Activated naive CD8-positive, alpha-beta T cell (primary cell): ENCODE measurements around the gene PLCB4.

Experiments
- H3K27ac Mint-ChIP-seq: one replicate; pipeline ENCODE4 v1.8.0; 2021; ENCODE audit warnings: mixed read lengths
- H3K27me3 Mint-ChIP-seq: one replicate; pipeline ENCODE4 v1.8.0; 2021; ENCODE audit warnings: mixed read lengths
- H3K36me3 Mint-ChIP-seq: one replicate; pipeline ENCODE4 v1.8.0; 2021; ENCODE audit warnings: mixed read lengths
- H3K4me1 Mint-ChIP-seq: one replicate; pipeline ENCODE4 v1.8.0; 2021; ENCODE audit warnings: low read depth, mixed read lengths
- H3K4me3 Mint-ChIP-seq: one replicate; pipeline ENCODE4 v1.8.0; 2021; ENCODE audit warnings: mild to moderate bottlenecking, mixed read lengths
- H3K9me3 Mint-ChIP-seq: one replicate; pipeline ENCODE4 v1.8.0; 2021; ENCODE audit warnings: low read depth, mixed read lengths

Gene PLCB4

DNA sequence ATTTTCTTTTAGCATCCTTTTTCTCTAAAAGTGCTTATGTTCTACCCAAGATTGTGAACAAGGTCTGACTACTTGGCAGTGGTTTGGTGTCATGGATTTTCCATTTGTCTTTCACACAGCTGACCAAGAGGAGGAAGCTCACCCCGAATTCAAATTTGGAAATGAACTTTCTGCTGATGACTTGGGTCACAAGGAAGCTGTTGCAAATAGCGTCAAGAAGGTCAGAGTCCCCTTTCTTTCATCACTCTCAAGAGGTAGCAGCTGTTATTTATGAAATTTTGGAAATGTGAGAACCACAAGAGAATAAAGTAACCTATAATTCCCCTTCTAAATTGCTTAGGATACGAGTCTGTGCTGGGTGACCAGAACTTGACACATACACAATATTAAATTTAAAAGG lies 332.5 kb downstream of the PLCB4 start:
- no peak overlapping the region for H3K4me3 Mint-ChIP-seq
- H3K9me3 Mint-ChIP-seq: no peaks in the 10 kb centered on the region
- no peak overlapping the region for H3K27ac Mint-ChIP-seq
- H3K36me3 Mint-ChIP-seq: no peaks in the 10 kb centered on the region
- no peaks in the 10 kb centered on the region for H3K4me1 Mint-ChIP-seq
- no peaks in the 10 kb centered on the region for H3K27me3 Mint-ChIP-seq

GRCh38 chr20:9402141-9402540 lies 333.3 kb downstream of the PLCB4 start:
- no peaks in the 10 kb centered on the region for H3K9me3 Mint-ChIP-seq
- no peaks in the 10 kb centered on the region for H3K4me1 Mint-ChIP-seq
- no peak overlapping the region for H3K4me3 Mint-ChIP-seq
- H3K27ac Mint-ChIP-seq: no peak overlapping the region
- H3K36me3 Mint-ChIP-seq: no peaks in the 10 kb centered on the region
- H3K27me3 Mint-ChIP-seq: no peaks in the 10 kb centered on the region

DNA sequence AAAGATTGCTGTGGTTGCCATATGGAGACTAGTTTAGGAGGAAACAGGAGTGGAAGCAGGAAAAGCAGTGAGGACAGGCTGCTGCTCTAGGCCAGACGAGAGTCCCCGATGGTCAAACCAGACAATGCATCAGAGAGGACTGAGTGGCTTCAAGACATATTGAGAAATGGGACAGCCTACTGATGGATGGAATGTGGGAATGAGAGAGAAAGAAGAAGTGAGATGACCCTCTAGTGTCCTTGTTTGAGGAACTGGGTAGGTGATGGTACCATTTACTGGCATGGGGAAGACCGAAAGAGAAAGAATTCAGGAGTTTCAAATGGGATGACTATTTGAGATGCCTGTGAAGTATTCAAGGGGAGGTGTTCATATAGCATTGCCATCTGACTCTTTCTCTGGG lies 333.7 kb downstream of the PLCB4 start:
- Mint-ChIP-seq H3K9me3 (no peaks in the 10 kb centered on the region), H3K27ac (no peak overlapping the region), H3K27me3 (no peaks in the 10 kb centered on the region), H3K4me1 (no peaks in the 10 kb centered on the region), H3K4me3 (no peak overlapping the region), H3K36me3 (no peaks in the 10 kb centered on the region)

DNA sequence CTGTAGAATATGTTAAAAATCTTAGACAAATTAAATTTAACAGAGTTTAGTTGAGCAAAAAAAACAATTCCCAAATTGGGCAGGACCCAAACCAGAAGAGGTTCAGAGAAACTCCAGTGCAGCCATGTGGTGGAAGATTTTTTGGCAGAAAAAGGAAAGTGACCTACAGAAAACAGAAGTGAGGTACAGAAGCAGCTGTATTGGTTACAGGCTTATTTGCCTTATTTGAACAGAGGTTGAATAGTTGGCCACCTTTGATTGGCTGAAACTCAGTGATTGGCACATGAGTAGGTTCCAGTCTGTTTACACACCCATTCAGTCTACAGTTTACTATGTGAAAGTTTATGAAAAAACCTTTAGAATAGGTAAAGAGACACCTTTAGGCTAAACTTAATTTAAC lies 334.6 kb downstream of the PLCB4 start:
- Mint-ChIP-seq H3K27me3 (no peaks in the 10 kb centered on the region), H3K36me3 (no peaks in the 10 kb centered on the region), H3K4me3 (no peak overlapping the region), H3K4me1 (no peaks in the 10 kb centered on the region), H3K9me3 (no peaks in the 10 kb centered on the region), H3K27ac (no peak overlapping the region)

DNA sequence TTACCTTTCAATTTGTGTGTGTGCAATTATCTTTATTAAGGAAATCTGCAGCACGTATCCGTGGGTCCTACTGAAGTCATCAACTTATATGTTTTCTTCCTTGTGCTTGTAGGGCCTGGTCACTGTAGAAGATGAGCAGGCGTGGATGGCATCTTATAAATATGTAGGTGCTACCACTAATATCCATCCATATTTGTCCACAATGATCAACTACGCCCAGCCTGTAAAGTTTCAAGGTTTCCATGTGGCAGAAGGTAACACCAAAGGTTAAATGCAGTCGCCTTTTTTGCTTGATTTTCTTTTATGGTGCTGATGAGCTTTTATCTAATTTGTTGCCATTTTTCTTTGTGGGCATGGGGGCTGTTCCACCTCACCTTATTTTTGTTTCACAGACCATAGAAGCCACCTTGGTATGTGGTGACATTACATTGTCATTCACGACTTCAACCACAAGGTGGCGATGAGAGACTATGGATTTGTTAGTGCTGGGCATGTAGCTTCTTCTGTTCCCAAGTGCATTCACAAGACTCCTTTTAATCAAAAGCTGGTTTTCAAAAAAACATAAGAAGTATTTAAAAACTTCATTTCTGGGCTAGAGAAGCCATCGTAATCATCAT lies 339.0 kb downstream of the PLCB4 start:
- Mint-ChIP-seq H3K4me3 (no peak overlapping the region), H3K27me3 (no peaks in the 10 kb centered on the region), H3K4me1 (no peaks in the 10 kb centered on the region), H3K36me3 (no peaks in the 10 kb centered on the region), H3K9me3 (no peaks in the 10 kb centered on the region), H3K27ac (no peak overlapping the region)

GRCh38 chr20:9408422-9409300 lies 339.8 kb downstream of the PLCB4 start:
- Mint-ChIP-seq H3K27ac (no peak overlapping the region), H3K4me3 (no peak overlapping the region), H3K4me1 (no peaks in the 10 kb centered on the region), H3K36me3 (no peaks in the 10 kb centered on the region), H3K27me3 (no peaks in the 10 kb centered on the region), H3K9me3 (no peaks in the 10 kb centered on the region)

- Mint-ChIP-seq H3K27ac (no peak overlapping the region), H3K36me3 (no peaks in the 10 kb centered on the region), H3K9me3 (no peaks in the 10 kb centered on the region), H3K4me1 (no peaks in the 10 kb centered on the region), H3K4me3 (no peak overlapping the region), H3K27me3 (no peaks in the 10 kb centered on the region)
Observed at GRCh38 chr20:9409352-9409751, 340.5 kb downstream of the PLCB4 start.

GRCh38 chr20:9409981-9410380 lies 341.1 kb downstream of the PLCB4 start:
- Mint-ChIP-seq H3K27me3 (no peaks in the 10 kb centered on the region), H3K4me1 (no peaks in the 10 kb centered on the region), H3K36me3 (no peaks in the 10 kb centered on the region), H3K9me3 (no peaks in the 10 kb centered on the region), H3K4me3 (no peak overlapping the region), H3K27ac (no peak overlapping the region)

GRCh38 chr20:9411833-9412232 lies 342.9 kb downstream of the PLCB4 start:
- Mint-ChIP-seq H3K36me3 (no peaks in the 10 kb centered on the region), H3K27me3 (no peaks in the 10 kb centered on the region), H3K9me3 (no peaks in the 10 kb centered on the region), H3K27ac (no peak overlapping the region), H3K4me1 (no peaks in the 10 kb centered on the region), H3K4me3 (no peak overlapping the region)

GRCh38 chr20:9412309-9412708 lies 343.4 kb downstream of the PLCB4 start:
- H3K27me3 Mint-ChIP-seq: no peaks in the 10 kb centered on the region
- no peak overlapping the region for H3K4me3 Mint-ChIP-seq
- no peaks in the 10 kb centered on the region for H3K4me1 Mint-ChIP-seq
- H3K36me3 Mint-ChIP-seq: no peaks in the 10 kb centered on the region
- no peak overlapping the region for H3K27ac Mint-ChIP-seq
- H3K9me3 Mint-ChIP-seq: no peaks in the 10 kb centered on the region

DNA sequence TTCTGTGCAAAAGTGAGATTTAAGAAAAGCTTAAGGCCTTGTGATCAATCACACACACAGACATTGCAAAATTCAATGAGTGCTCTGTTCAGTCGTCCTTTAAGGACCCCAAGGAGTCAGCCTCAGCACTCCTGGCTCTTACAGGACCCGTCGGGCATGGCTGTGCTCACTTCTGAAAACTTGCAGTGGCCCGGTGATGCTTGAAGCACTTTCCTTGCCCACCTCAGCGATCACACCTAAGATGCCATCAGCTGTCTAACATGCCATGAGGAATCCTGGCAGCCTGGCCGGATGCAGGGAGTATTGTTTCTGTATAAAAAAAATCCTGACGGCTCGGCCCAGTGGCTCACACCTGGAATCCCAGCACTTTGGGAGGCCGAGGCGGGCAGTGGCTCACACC lies 344.1 kb downstream of the PLCB4 start:
- H3K9me3 Mint-ChIP-seq: no peaks in the 10 kb centered on the region
- no peaks in the 10 kb centered on the region for H3K4me1 Mint-ChIP-seq
- no peaks in the 10 kb centered on the region for H3K27me3 Mint-ChIP-seq
- H3K27ac Mint-ChIP-seq: no peak overlapping the region
- H3K36me3 Mint-ChIP-seq: no peaks in the 10 kb centered on the region
- no peak overlapping the region for H3K4me3 Mint-ChIP-seq

GRCh38 chr20:9415426-9415825 lies 346.5 kb downstream of the PLCB4 start:
- H3K4me3 Mint-ChIP-seq: no peak overlapping the region

DNA sequence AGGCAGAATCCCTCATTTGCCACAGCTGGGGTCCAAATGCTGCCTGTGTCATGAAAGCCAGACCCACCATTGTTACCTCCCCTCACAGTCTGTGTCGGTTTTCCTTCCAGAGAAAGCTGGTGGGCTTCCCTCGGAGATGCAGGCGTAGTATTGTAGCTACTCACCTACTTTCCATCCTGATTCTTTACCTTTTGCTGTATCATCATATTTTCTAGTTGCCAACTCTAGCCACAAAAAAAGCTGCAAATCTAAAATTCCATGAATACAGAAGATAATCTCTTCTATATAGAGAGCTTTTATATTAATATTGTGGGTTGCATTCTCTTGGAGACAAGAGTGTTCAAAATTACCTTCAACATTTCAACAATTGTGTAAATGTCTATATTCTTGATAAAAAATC lies 347.5 kb downstream of the PLCB4 start:
- Mint-ChIP-seq H3K36me3 (no peaks in the 10 kb centered on the region), H3K9me3 (no peaks in the 10 kb centered on the region), H3K4me3 (no peak overlapping the region), H3K27me3 (no peaks in the 10 kb centered on the region), H3K4me1 (no peaks in the 10 kb centered on the region), H3K27ac (no peak overlapping the region)

More at GRCh38 chr20:9415426-9415825, 346.5 kb downstream of the PLCB4 start:
- no peaks in the 10 kb centered on the region for H3K4me1 Mint-ChIP-seq
- H3K27ac Mint-ChIP-seq: no peak overlapping the region
- no peaks in the 10 kb centered on the region for H3K27me3 Mint-ChIP-seq
- H3K9me3 Mint-ChIP-seq: no peaks in the 10 kb centered on the region
- no peaks in the 10 kb centered on the region for H3K36me3 Mint-ChIP-seq

GRCh38 chr20:9417665-9418064 lies 348.8 kb downstream of the PLCB4 start:
- H3K27ac Mint-ChIP-seq: no peak overlapping the region
- no peaks in the 10 kb centered on the region for H3K36me3 Mint-ChIP-seq
- H3K4me1 Mint-ChIP-seq: no peaks in the 10 kb centered on the region
- no peaks in the 10 kb centered on the region for H3K9me3 Mint-ChIP-seq
- H3K27me3 Mint-ChIP-seq: no peaks in the 10 kb centered on the region
- no peak overlapping the region for H3K4me3 Mint-ChIP-seq

- no peaks in the 10 kb centered on the region for H3K4me1 Mint-ChIP-seq
- no peak overlapping the region for H3K27ac Mint-ChIP-seq
- no peaks in the 10 kb centered on the region for H3K9me3 Mint-ChIP-seq
Observed at GRCh38 chr20:9422321-9423057, 353.6 kb downstream of the PLCB4 start.

More at GRCh38 chr20:9422321-9423057, 353.6 kb downstream of the PLCB4 start:
- H3K36me3 Mint-ChIP-seq: no peaks in the 10 kb centered on the region
- no peak overlapping the region for H3K4me3 Mint-ChIP-seq
- H3K27me3 Mint-ChIP-seq: no peaks in the 10 kb centered on the region
